H9 (cell line): ENCODE results near the gene KCNH4. TPM values are rescaled to one million over a fixed set of nuclear protein-coding genes. Genes with fewer than 3 reads are reported as not detected.

Source experiments
- DNase-seq: peaks from one replicate; pipeline ENCODE4 v3.0.0-alpha.2; 2017
- H2AFZ ChIP-seq: one replicate; pipeline ENCODE4 v1.6.1; 2013; ENCODE audit warnings: mild to moderate bottlenecking, low read length, control low read depth, moderate library complexity
- H2AK5ac ChIP-seq: 2 replicates; pipeline ENCODE4 v1.6.1; 2013; ENCODE audit warnings: low read length, control low read depth, mixed read lengths; ENCODE audit not compliant: insufficient read length
- H2BK120ac ChIP-seq: one replicate; pipeline ENCODE4 v1.6.1; 2013; ENCODE audit warnings: low read depth, mild to moderate bottlenecking, low read length, control low read depth, inconsistent platforms; ENCODE audit not compliant: poor library complexity, severe bottlenecking
- H2BK12ac ChIP-seq: 2 replicates; pipeline ENCODE4 v1.6.1; 2013; ENCODE audit warnings: low read length, control low read depth, mixed read lengths, low read depth; ENCODE audit not compliant: insufficient read length
- H2BK15ac ChIP-seq: 2 replicates; pipeline ENCODE4 v1.6.1; 2013; ENCODE audit warnings: low read depth, low read length, control low read depth
- H2BK20ac ChIP-seq: one replicate; pipeline ENCODE4 v1.6.1; 2013; ENCODE audit warnings: low read depth, mild to moderate bottlenecking, low read length, control low read depth, inconsistent platforms; ENCODE audit not compliant: poor library complexity, severe bottlenecking
- H2BK5ac ChIP-seq: 2 replicates; pipeline ENCODE4 v1.6.1; 2013; ENCODE audit warnings: low read length, control low read depth, mixed read lengths; ENCODE audit not compliant: insufficient read length
- H3K14ac ChIP-seq: 2 replicates; pipeline ENCODE4 v1.6.1; 2013; ENCODE audit warnings: low read length, control low read depth; ENCODE audit not compliant: insufficient read depth
- H3K18ac ChIP-seq: 2 replicates; pipeline ENCODE4 v1.6.1; 2013; ENCODE audit warnings: low read depth, mild to moderate bottlenecking, mixed read lengths, low read length, control low read depth; ENCODE audit not compliant: insufficient read length
- H3K23ac ChIP-seq: 2 replicates; pipeline ENCODE4 v1.6.1; 2013; ENCODE audit warnings: low read length, control low read depth, mixed read lengths, low read depth; ENCODE audit not compliant: insufficient read length
- H3K23me2 ChIP-seq: 2 replicates; pipeline ENCODE4 v1.6.1; 2013; ENCODE audit warnings: low read depth, mild to moderate bottlenecking, mixed read lengths, low read length, control low read depth; ENCODE audit not compliant: insufficient read length, poor library complexity, severe bottlenecking
- H3K27ac ChIP-seq: 2 replicates; pipeline ENCODE4 v1.5.1; 2013; ENCODE audit warnings: low read length, control low read depth, mixed read lengths, low read depth; ENCODE audit not compliant: insufficient read length
- H3K27me3 ChIP-seq: 2 replicates; pipeline ENCODE4 v1.6.1; 2013; ENCODE audit warnings: low read length, control low read depth, inconsistent platforms; ENCODE audit not compliant: insufficient read depth
- H3K4ac ChIP-seq: 2 replicates; pipeline ENCODE4 v1.6.1; 2013; ENCODE audit warnings: low read depth, mild to moderate bottlenecking, control low read depth, inconsistent platforms, low read length, moderate library complexity
- H3K4me1 ChIP-seq: 2 replicates; pipeline ENCODE4 v1.6.1; 2013; ENCODE audit warnings: low read length, control low read depth, inconsistent platforms; ENCODE audit not compliant: insufficient read depth
- H3K4me2 ChIP-seq: 2 replicates; pipeline ENCODE4 v1.6.1; 2013; ENCODE audit warnings: low read length, control low read depth, mixed read lengths; ENCODE audit not compliant: insufficient read length, insufficient read depth
- H3K56ac ChIP-seq: 2 replicates; pipeline ENCODE4 v1.6.1; 2013; ENCODE audit warnings: low read depth, mild to moderate bottlenecking, mixed read lengths, low read length, control low read depth; ENCODE audit not compliant: insufficient read length
- H3K79me1 ChIP-seq: 2 replicates; pipeline ENCODE4 v1.6.1; 2013; ENCODE audit warnings: low read depth, mild to moderate bottlenecking, moderate library complexity, low read length, control low read depth, inconsistent platforms; ENCODE audit not compliant: insufficient read depth, poor library complexity, severe bottlenecking
- H3K79me2 ChIP-seq: 2 replicates; pipeline ENCODE4 v1.6.1; 2013; ENCODE audit warnings: low read length, control low read depth, inconsistent platforms; ENCODE audit not compliant: insufficient read depth
- H3K9ac ChIP-seq: 2 replicates; pipeline ENCODE4 v1.6.1; 2013; ENCODE audit warnings: low read length, control low read depth, mixed read lengths; ENCODE audit not compliant: insufficient read length; ENCODE audit errors: extremely low read depth
- H3K9me3 ChIP-seq: one replicate; pipeline ENCODE4 v1.6.1; 2013; ENCODE audit warnings: low read depth, low read length, inconsistent platforms; ENCODE audit not compliant: control insufficient read depth
- H3T11ph ChIP-seq: one replicate; pipeline ENCODE4 v1.6.1; 2013; ENCODE audit warnings: mild to moderate bottlenecking, low read length, control low read depth, inconsistent platforms
- H4K20me1 ChIP-seq: one replicate; pipeline ENCODE4 v1.6.1; 2013; ENCODE audit not compliant: control insufficient read depth, insufficient read length, insufficient read depth
- H4K5ac ChIP-seq: 2 replicates; pipeline ENCODE4 v1.6.1; 2013; ENCODE audit warnings: low read depth, mild to moderate bottlenecking, mixed read lengths, low read length, control low read depth; ENCODE audit not compliant: insufficient read length
- H4K8ac ChIP-seq: replicated peaks from 2 replicates; pipeline ENCODE4 v1.6.1; 2013; ENCODE audit warnings: low read length, control low read depth, mixed read lengths, low read depth; ENCODE audit not compliant: insufficient read length
- H4K91ac ChIP-seq: 2 replicates; pipeline ENCODE4 v1.6.1; 2013; ENCODE audit warnings: low read depth, mild to moderate bottlenecking, moderate library complexity, mixed read lengths, low read length, control low read depth; ENCODE audit not compliant: insufficient read length
- H3K27ac Mint-ChIP-seq, 3 experiments: 2 replicates in 2 of 3; 3 replicates in 1 of 3; pipeline ENCODE4 v1.8.0; 2020 to 2021; ENCODE audit warnings: mixed read lengths in 3 of 3, mild to moderate bottlenecking in 1 of 3, moderate library complexity in 1 of 3
- H3K27me3 Mint-ChIP-seq: 2 replicates; pipeline ENCODE4 v1.8.0; 2021; ENCODE audit warnings: low read depth, mild to moderate bottlenecking, moderate library complexity, mixed read lengths
- H3K36me3 Mint-ChIP-seq, 3 experiments: 2 replicates in 2 of 3; 3 replicates in 1 of 3; pipeline ENCODE4 v1.8.0; 2020 to 2021; ENCODE audit warnings: low read depth in 3 of 3, mixed read lengths in 3 of 3; ENCODE audit not compliant: insufficient read depth in 1 of 3
- H3K4me1 Mint-ChIP-seq, 2 experiments: 2 replicates each; pipeline ENCODE4 v1.8.0; 2020; ENCODE audit warnings: mixed read lengths in 2 of 2
- H3K4me3 Mint-ChIP-seq, 2 experiments: 2 replicates in 1 of 2; 3 replicates in 1 of 2; pipeline ENCODE4 v1.8.0; 2020 to 2021; ENCODE audit warnings: mild to moderate bottlenecking in 2 of 2, mixed read lengths in 2 of 2, moderate library complexity in 1 of 2
- H3K9me3 Mint-ChIP-seq, 2 experiments: 2 replicates in 1 of 2; 3 replicates in 1 of 2; pipeline ENCODE4 v1.8.0; 2020; ENCODE audit warnings: mild to moderate bottlenecking in 2 of 2, mixed read lengths in 2 of 2, moderate library complexity in 1 of 2
- CTCF ChIP-seq: fragments of 200-600 bp; sonication (generic); conservative IDR thresholded peaks from 3 replicates; pipeline ENCODE4 v1.8.0; 2021; ENCODE audit warnings: antibody characterized with exemption, mild to moderate bottlenecking
- WGBS: extraction: QIAGEN DNeasy Blood & Tissue Kit; methylation state at CpG from one replicate; pipeline ENCODE4 v1.1.7; 2013; ENCODE audit warnings: missing lambda C conversion rate, low lambda C conversion rate, mixed read lengths; ENCODE audit not compliant: insufficient read length; ENCODE audit errors: extremely low coverage; 5-methylcytosine and 5-hydroxymethylcytosine counted together
- total RNA-seq: library from RNA; stranded (reverse); gene quantifications from 2 replicates; pipeline ENCODE4 v1.2.1, GENCODE V29; 2021

KCNH4 gene
- total RNA-seq, 1 experiment from 2014 or later: not detected

GRCh38 chr17:42182927-42183734 is 2.2 kb upstream of the KCNH4 start:
- H3K27me3 ChIP-seq: peaks cover 10% of the 10 kb centered on the region; the same call in 1 of the 2 replicates
- no peak overlapping the region for H3K27ac ChIP-seq
- no peak overlapping the region for H4K8ac ChIP-seq
- Mint-ChIP-seq H3K4me1 (peaks cover 21 to 52% of the 10 kb centered on the region in 2 experiments), H3K27ac (no peak overlapping the region), H3K36me3 (no peaks in the 10 kb centered on the region), H3K27me3 (peaks cover 71% of the 10 kb centered on the region), H3K9me3 (no peaks in the 10 kb centered on the region; a peak in 1 of 5 replicates), H3K4me3 (peak overlapping the region; percentile 71 to 81)
- H3K14ac ChIP-seq: no peak overlapping the region
- no peak overlapping the region for H2AFZ ChIP-seq
- H3K4me1 ChIP-seq: peaks cover 3% of the 10 kb centered on the region; the same call in 1 of the 2 replicates
- no peak for DNase-seq
- no peak for TF ChIP-seq CTCF
- no peak overlapping the region for H2AK5ac ChIP-seq
- H3K4ac ChIP-seq: no peak overlapping the region
- no peak overlapping the region for H4K5ac ChIP-seq
- no peak overlapping the region for H2BK12ac ChIP-seq
- no CpG with 5 or more reads among the region's 9 CpGs for WGBS
- H2BK120ac ChIP-seq: no peak overlapping the region
- no peaks in the 10 kb centered on the region for H3K79me1 ChIP-seq
- no peak overlapping the region for H3K56ac ChIP-seq
- no peaks in the 10 kb centered on the region for H3K9me3 ChIP-seq
- no peak overlapping the region for H3K23ac ChIP-seq
- H2BK5ac ChIP-seq: no peak overlapping the region
- peaks cover 21% of the 10 kb centered on the region for H3K23me2 ChIP-seq
- H3T11ph ChIP-seq: no peak overlapping the region
- no peaks in the 10 kb centered on the region for H3K79me2 ChIP-seq
- H2BK15ac ChIP-seq: no peak overlapping the region
- H3K4me2 ChIP-seq: peak overlapping the region; percentile 63
- no peak overlapping the region for H2BK20ac ChIP-seq
- no peak overlapping the region for H4K91ac ChIP-seq
- H3K9ac ChIP-seq: no peak overlapping the region
- no peaks in the 10 kb centered on the region for H4K20me1 ChIP-seq
- H3K18ac ChIP-seq: no peak overlapping the region
